Measurements from ENCODE around the gene CDH13. TPM values are rescaled to one million over a fixed set of nuclear protein-coding genes. Genes with fewer than 3 reads are reported as not detected.

The CDH13 gene
- total and polyA plus RNA-seq, 2 experiments from 2014 or later, result 1.2 to 1.5 TPM

GRCh38 chr16:83472776-83473501, 846.2 kb downstream of the CDH13 start:
- H3K4me3 ChIP-seq, result no peak overlapping the region
- H3K9me3 ChIP-seq (ENCODE audit: low read depth), result no peaks in the 10 kb centered on the region
- H3K36me3 ChIP-seq (replicated peaks; ENCODE audit: insufficient read depth, low read depth), result no peaks in the 10 kb centered on the region
- WGBS (ENCODE audit: low lambda C conversion rate, missing lambda C conversion rate), result 60% methylated on average over 7 of the region's 7 CpGs
- H3K4me2 ChIP-seq, result no peak overlapping the region
- H3K27me3 ChIP-seq, result no peaks in the 10 kb centered on the region
- H3K4me1 ChIP-seq (ENCODE audit: insufficient read depth), result no peaks in the 10 kb centered on the region
- H4K20me1 ChIP-seq (ENCODE audit: insufficient read depth, poor library complexity, severe bottlenecking), result no peaks in the 10 kb centered on the region
- H2AFZ ChIP-seq, result no peak overlapping the region
- no peak overlapping the region for H3K27ac ChIP-seq
- H3K9me2 ChIP-seq (replicated peaks; ENCODE audit: insufficient read depth), result no peaks in the 10 kb centered on the region
- H3K79me2 ChIP-seq, result no peaks in the 10 kb centered on the region
- no peak for TF ChIP-seq EZH2phosphoT487 (IDR thresholded peaks at IDR 0.05; ENCODE audit: low read depth, severe bottlenecking, unreplicated experiment)
- no peak for TF ChIP-seq EZH2 (IDR thresholded peaks at IDR 0.05; ENCODE audit: borderline replicate concordance)
- TF ChIP-seq CTCF (IDR thresholded peaks at IDR 0.05; ENCODE audit: poor library complexity), result no peak
- DNase-seq (ENCODE audit: low spot score), result peak; percentile 23

GRCh38 chr16:83473926-83474650, 847.3 kb downstream of the CDH13 start:
- Histone ChIP-seq H3K27me3 (no peaks in the 10 kb centered on the region), H3K4me1 (ENCODE audit: insufficient read depth) (no peaks in the 10 kb centered on the region), H3K79me2 (no peaks in the 10 kb centered on the region), H4K20me1 (ENCODE audit: insufficient read depth, poor library complexity, severe bottlenecking) (no peaks in the 10 kb centered on the region), H3K9me3 (ENCODE audit: low read depth) (no peaks in the 10 kb centered on the region), H3K4me3 (no peak overlapping the region), H3K27ac (no peak overlapping the region), H2AFZ (no peak overlapping the region), H3K4me2 (no peak overlapping the region), H3K9me2 (replicated peaks; ENCODE audit: insufficient read depth) (no peaks in the 10 kb centered on the region), H3K36me3 (replicated peaks; ENCODE audit: insufficient read depth, low read depth) (no peaks in the 10 kb centered on the region)
- WGBS (ENCODE audit: low lambda C conversion rate, missing lambda C conversion rate), result 83% methylated on average over 2 of the region's 2 CpGs
- no peak for DNase-seq (ENCODE audit: low spot score)
- TF ChIP-seq CTCF (IDR thresholded peaks at IDR 0.05; ENCODE audit: poor library complexity), result no peak
- no peak for TF ChIP-seq EZH2 (IDR thresholded peaks at IDR 0.05; ENCODE audit: borderline replicate concordance)
- TF ChIP-seq EZH2phosphoT487 (IDR thresholded peaks at IDR 0.05; ENCODE audit: low read depth, severe bottlenecking, unreplicated experiment), result no peak

DNA sequence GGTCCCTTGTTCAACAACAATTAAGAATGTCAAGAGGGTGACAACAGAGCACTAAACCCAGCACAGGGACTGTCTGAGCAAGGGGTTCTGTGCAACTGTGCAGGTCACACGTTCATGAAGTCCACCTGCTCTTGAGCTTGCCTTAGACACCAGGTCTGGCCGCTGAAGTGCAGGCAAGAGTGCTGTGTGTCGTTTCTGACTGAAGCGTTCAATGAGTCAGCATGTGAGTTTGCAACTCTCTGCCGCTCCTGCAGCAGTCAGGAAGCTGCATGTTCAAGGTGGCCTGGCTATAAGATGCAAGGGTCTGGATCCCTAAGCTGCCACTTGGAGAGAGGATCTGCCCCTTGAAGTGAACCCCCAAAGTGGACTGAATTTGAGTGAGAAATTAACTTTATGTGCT, 848.3 kb downstream of the CDH13 start:
- Histone ChIP-seq H2AFZ (no peak overlapping the region), H4K20me1 (ENCODE audit: insufficient read depth, poor library complexity, severe bottlenecking) (no peaks in the 10 kb centered on the region), H3K9me2 (replicated peaks; ENCODE audit: insufficient read depth) (no peaks in the 10 kb centered on the region), H3K27ac (no peak overlapping the region), H3K79me2 (no peaks in the 10 kb centered on the region), H3K36me3 (replicated peaks; ENCODE audit: insufficient read depth, low read depth) (no peaks in the 10 kb centered on the region), H3K9me3 (ENCODE audit: low read depth) (no peaks in the 10 kb centered on the region), H3K4me3 (no peak overlapping the region), H3K4me1 (ENCODE audit: insufficient read depth) (no peaks in the 10 kb centered on the region), H3K4me2 (no peak overlapping the region), H3K27me3 (no peaks in the 10 kb centered on the region)
- 76% methylated on average over 5 of the region's 5 CpGs for WGBS (ENCODE audit: low lambda C conversion rate, missing lambda C conversion rate)
- no peak for DNase-seq (ENCODE audit: low spot score)
- no peak for TF ChIP-seq EZH2phosphoT487 (IDR thresholded peaks at IDR 0.05; ENCODE audit: low read depth, severe bottlenecking, unreplicated experiment)
- TF ChIP-seq CTCF (IDR thresholded peaks at IDR 0.05; ENCODE audit: poor library complexity), result no peak
- TF ChIP-seq EZH2 (IDR thresholded peaks at IDR 0.05; ENCODE audit: borderline replicate concordance), result no peak

Data from hepatocyte (in vitro differentiated cells).